NT2/D1 (cell line): Measurements from ENCODE around the gene SEC61G.

Experiments used
- SUZ12 ChIP-seq: IDR thresholded peaks from 2 replicates; pipeline ENCODE4 v1.6.1; 2011; ENCODE audit not compliant: insufficient read length, insufficient read depth; ENCODE audit errors: extremely low read depth
- YY1 ChIP-seq: IDR thresholded peaks from 2 replicates; pipeline ENCODE4 v1.6.1; 2011; ENCODE audit not compliant: insufficient read length, insufficient read depth
- ZNF274 ChIP-seq: IDR thresholded peaks from 2 replicates; pipeline ENCODE4 v1.6.1; 2011; ENCODE audit warnings: mild to moderate bottlenecking, low read depth, low read length

- TF ChIP-seq ZNF274 (no peak), YY1 (no peak), SUZ12 (no peak)
Measured at GRCh38 chr7:54780490-54780889, 21.5 kb upstream of the SEC61G start.
